CD1c-positive myeloid dendritic cell (primary cell): ENCODE results near the gene UNC13C.

Experiments
- DNase-seq: peaks from one replicate; pipeline ENCODE4 v3.0.0-alpha.2; 2016; ENCODE audit errors: extremely low spot score

Gene UNC13C

DNA sequence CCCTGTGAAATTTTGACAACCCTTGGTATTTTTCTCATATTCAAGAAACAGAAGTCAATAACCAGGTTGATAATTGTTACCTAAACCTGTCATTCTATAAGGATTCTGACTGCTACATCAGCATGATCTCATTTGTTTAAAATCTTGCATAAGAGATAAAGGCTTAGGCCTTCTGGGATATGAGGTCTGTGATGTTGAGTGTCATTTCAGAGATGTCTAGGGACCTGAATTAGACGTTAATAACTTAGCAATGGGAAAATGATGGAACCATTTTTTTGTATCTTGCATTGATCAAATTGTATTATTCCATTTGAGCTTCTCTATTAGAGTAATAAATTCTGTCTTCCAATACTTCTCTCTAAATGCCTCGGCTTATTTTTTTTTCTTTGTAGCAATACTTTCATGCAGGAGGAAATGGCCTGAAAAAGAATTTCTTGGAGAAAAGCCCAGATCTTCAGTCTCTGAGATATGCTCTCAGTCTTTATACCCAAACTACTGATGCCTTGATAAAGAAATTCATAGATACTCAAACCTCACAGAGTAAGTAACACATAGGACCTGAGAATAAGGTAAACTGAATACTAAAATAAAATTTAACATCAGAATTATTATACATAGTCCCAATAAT, 589.3 kb downstream of the UNC13C start:
- DNase-seq: no peak

DNA sequence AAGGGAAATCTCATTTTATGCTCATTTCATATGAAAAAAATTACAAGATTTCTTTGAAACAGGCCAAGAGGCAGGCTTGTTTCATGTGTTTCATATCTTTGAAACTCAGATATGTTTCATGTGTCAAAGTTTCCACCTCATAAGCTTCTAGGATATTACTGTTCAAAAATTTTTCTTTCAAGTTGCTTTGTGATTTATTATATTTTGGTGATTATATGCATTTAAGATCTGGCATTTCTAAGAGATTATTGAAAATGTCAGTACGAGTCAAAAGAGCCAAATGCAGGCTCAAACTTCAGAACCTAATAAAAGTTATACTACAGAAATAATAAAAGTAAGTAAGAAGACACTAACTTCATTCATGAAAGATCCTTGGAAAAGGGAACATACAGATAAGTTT, 590.1 kb downstream of the UNC13C start:
- no peak for DNase-seq

GRCh38 chr15:54571576-54571975, 593.3 kb downstream of the UNC13C start:
- DNase-seq: no peak

GRCh38 chr15:54575586-54575985, 597.3 kb downstream of the UNC13C start:
- no peak for DNase-seq

DNA sequence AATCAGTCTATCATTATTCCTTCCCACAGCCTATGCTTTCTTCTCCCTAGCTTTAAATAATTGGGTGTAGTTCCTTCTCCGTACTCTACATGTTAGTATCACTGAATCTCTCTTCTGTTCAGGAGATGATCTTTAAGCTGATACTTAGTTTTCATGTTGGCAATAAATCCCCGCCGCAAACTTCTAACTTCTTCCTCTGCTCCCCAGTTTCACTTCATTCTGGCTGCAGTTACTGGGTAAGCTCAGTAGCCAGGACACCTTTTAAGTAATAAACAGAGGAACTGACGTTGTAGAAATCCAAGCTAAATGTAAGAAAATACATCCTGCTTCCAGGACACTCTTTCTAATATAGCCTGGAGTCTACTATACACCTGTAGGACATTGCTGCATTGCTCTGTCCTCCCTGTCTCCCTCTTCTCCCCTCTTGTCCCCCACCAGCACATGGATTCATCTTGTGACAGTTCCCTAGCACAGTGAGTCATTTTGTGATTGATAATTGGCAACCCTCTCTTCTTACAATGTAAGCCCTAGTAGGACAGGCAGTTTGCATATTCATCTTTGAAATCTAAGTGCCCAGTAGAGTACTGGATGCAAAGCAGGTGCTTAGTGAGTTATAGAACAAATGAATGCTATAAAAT, 598.2 kb downstream of the UNC13C start:
- no peak for DNase-seq

DNA sequence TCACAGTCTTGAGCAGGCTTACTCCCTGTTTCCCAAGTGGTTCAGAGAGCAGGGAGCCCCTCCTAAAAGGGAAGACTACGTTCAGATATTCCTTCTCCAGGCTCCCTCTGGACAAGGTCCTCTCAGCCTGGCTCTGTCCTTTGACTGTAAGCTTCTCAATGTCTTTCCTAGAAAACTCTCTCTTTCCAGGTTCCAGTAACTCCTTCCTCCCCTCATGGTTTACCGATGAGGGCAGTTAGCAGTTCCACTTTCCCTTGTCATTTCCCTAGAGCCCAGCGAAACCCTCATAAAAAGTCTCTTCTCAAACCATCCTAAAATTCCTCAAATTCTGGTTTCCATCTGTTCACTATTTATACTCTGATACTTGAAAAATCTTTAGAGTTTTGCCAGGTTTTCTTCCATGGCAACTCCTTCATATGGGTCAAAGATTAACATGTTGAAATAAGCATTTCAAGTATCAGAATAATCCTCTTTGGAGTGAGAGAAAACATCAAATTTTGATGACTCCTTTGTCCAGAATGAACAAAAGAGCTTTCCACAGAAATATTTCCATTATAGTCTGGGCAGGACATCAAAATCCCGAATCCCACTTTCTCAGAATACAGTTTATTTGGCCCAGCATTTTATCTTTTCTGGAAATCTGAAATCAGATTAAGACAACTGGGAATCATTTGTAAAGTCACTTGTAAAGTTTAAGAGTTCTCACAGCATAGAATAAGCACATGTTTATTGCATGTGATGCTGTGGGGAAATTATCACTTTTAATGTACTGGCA, 599.4 kb downstream of the UNC13C start:
- no peak for DNase-seq

GRCh38 chr15:54579855-54580254, 601.6 kb downstream of the UNC13C start:
- no peak for DNase-seq

DNA sequence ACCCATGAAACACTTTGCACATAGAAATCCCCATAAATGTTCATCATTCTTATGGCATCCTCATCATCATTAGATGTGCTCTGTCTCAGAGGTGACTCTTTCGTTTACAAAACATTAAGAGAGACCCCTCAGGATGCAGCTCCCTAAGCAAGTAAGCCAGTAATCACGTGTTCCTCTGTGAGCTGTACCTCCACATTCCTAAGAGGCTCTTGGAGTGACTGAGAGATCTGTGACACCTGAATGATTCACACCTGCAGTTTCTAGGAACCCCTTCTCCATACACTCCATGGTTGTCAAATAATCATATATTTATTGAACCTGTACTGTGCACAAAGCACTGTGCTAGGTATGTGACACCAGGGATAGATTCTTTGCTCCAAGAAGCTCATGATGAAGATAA, 602.4 kb downstream of the UNC13C start:
- DNase-seq: no peak

- DNase-seq: no peak
Measured at GRCh38 chr15:54582863-54583643, 604.8 kb downstream of the UNC13C start.

- DNase-seq: no peak
Measured at GRCh38 chr15:54585063-54585462, 606.8 kb downstream of the UNC13C start.

DNA sequence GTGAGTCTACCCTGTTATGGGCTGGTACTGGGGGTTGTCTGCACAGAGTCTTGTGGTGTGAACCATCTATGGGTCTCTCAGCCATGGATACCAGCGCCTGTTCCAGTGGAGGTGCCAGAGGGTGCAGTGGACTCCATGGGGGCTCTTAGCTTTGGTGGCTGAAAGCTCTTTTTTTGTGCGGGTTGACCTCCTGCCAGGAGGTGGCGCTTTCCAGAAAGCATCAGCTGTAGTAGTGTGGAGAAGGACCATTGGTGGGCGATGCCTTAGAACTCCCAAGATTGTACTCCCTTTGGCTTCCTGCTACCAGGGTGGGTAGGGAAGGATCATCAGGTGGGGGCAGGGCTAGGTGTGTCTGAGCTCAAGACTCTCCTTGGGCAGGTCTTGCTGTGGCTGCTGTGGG, 615.9 kb downstream of the UNC13C start:
- DNase-seq: no peak

GRCh38 chr15:54599386-54599785, 621.1 kb downstream of the UNC13C start:
- no peak for DNase-seq

DNA sequence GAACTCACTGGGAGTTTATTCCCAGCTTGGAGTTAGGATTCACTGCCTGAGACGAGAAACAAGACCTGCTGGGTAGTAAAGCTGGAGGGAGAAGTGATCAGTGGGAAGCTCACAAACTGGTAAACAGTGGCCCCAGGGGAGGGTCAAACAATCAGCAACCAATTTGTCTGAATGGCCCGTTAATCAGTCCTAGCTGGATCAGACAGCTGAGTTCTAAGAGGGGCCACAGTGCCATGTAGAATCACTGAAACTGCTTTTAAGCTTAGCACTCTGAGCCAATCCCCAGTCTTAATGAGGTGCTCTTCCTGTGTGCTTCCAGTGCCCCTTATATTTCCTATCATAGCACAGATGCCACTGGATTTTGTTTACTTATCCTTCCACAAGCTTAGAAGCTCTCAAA, 626.8 kb downstream of the UNC13C start:
- DNase-seq: no peak

DNA sequence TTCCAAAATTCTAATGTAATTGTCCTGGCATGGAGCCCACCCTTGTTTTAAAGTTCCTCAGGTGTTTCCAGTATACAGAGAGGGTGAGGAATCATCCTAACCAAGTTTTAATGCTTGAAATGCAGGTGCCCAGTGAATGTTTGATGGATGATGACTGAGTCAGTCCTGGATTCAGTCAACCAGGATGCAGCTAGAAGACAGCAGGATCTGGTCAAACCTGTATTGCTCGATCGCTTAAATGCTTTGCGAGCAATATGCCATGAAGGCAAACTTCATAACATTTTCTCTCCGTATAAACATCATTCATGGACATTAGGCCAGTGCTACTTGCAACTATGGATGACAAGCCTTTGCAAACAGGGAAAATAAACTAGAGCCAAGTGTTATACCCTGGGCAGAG, 627.3 kb downstream of the UNC13C start:
- no peak for DNase-seq

GRCh38 chr15:54608876-54609835, 630.9 kb downstream of the UNC13C start:
- DNase-seq: no peak

DNA sequence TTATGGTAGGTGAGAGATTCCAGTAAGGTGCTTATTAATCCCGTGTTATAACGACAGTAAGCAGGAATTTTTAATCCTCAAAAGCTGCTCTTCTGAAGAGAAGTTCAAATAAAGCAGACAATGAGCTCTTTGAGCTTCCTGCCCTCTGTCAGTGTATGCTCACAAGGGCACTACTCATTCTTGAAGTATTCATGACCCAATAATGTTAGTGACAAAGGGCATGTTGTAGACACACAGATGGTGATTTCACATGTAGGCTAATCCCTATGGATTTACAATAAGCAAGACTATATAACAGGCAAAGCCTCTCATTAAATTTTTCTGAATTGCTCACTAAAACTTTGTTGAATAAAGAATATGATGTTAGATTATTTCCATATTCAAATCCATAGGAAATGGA, 639.9 kb downstream of the UNC13C start:
- DNase-seq: no peak

- no peak for DNase-seq
Measured at GRCh38 chr15:54619180-54619579, 640.9 kb downstream of the UNC13C start.

DNA sequence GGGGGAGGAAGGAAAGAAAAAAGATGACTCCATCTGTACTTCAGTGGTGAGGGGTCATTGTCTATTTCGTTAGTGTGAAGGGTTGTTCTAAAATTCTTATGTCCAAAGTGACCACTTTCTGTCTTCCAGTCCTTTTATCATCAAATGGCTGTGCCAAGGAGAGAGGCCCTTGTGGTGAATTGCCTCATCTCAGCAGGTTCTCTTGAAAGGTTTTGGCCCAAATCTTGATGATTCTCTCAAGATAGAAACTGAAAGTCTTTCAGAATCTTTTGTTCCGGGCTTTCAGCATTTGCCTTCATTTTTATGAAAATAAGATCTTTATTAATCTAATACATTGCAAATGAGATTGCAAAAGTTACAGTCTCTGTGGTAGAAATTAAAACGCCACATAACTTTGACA, 642.7 kb downstream of the UNC13C start:
- no peak for DNase-seq

DNA sequence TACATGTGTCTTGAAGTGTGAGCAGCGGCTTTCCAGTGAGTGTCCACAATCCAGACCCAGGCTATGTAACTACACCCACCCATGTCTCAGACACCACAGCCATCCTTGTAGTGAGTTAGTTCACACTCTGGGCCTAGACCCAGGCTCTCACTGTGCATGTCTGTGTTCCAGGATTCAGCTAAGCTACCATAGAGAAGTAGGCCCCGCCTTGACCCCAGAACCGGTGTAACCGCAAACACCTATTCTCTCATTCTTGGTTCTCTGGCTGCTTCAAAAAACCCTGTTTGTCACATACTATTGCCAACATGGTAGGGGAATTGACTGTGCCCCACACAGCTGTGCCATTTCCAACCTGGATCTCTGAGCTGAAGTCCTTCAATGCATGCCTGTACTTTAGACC, 657.9 kb downstream of the UNC13C start:
- no peak for DNase-seq

GRCh38 chr15:54638666-54639065, 660.4 kb downstream of the UNC13C start:
- peak; percentile 29 for DNase-seq

DNA sequence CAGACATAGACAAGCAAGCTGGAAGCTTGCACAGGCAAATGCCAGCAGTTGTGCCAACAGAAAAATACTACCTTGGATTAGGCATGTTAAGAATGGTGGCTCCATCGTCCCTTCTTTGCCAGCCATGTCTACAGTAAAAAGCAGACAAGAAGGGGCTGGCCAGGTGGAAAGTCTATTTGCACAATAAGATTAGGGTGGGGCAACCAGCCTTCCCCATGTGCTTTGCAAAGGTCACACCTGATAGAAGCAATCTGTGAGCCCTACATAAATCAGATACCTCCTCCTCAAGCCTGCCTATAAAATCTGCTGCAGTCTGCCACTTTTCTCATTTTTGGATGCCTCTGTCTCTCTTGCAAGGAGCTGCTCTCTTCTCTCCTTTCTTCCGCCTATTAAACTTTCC, 662.6 kb downstream of the UNC13C start:
- DNase-seq: no peak
